ENCODE measurements around the gene NUAK1.

Gene NUAK1

DNA sequence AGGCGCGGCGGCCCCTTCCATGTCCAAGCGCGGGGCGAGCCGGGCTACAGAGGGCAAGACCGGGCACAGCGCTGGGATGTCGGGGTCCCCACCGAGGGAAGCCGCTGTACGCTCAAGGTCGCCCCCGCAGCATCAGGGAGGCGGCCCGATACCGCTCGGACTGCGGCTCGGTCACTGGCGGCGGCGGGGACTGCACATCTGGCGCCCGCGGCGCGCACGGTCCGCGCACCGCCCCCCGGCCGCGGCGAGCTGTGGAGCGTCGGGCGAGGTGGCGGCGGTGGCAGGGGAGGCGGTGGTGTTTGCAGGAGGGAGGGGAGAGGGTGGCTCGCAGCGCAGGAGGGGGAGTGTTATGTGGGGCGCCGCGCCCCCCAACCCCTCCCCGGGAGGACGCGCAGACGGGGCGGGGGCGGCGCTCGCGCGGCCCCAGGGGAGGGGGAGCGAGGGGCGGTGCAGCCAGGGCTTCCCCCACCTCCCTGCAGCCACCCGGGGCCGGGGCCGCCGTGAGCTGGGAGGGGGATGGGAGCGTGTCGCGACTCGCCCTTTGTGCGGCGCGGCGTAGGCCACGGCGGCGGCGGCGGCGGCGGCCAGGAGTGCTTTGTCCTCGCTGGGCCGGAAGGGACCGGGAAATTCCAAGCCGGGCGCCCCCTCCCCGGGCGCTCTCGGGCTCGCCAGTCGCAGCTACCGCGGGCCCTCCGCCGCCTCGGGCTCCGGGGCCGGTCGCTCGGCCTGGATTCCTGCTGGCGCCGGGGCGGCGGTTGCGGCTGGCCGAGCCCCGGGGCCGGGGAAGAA lies at the start of gene NUAK1:
TSS of gene NUAK1 (minus strand) at position 322 of the 789 bp plus-strand sequence. CDS start at position 21, 301 bp downstream.
- DNase-seq = no peak

DNA sequence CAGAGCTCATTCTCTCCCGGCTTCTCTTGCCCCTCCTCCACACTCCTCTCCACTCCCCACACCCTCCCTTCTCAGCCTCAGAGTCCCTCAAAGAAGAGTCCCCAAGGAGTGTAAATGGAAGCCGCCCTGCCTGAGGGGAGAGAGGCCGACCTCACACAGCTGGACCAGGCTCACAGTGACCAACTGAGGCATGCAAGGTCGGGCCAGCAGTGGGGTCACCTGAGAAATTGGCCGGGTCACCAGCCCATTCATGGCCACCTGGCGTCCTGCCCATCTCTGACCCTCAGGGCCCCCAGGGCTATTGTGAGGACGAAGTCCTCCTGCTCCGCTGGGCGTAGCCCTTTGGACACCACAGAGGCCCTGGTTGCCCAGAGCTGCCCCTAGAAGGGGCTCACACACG lies 49.5 kb upstream of the NUAK1 start:
- DNase-seq = no peak

DNA sequence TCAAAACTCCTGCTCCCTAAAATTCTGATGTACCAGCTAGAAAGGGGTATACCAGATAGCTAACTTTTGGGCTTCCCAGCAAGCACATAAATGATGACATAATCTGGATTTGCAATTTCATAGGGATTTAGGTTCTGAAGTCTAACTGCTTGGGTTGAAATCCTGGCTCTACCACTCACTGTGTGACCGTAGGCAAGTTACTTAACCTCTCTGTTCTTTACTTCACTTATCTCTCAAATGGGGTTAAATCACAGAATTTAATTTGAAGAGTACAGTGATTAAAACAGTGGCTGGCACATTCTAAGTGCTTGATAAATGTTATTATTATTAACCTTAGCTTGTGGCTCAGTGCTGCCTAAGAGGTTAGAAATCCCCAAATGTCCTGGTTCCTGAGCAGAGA lies 49.1 kb upstream of the NUAK1 start:
- no peak for DNase-seq

DNA sequence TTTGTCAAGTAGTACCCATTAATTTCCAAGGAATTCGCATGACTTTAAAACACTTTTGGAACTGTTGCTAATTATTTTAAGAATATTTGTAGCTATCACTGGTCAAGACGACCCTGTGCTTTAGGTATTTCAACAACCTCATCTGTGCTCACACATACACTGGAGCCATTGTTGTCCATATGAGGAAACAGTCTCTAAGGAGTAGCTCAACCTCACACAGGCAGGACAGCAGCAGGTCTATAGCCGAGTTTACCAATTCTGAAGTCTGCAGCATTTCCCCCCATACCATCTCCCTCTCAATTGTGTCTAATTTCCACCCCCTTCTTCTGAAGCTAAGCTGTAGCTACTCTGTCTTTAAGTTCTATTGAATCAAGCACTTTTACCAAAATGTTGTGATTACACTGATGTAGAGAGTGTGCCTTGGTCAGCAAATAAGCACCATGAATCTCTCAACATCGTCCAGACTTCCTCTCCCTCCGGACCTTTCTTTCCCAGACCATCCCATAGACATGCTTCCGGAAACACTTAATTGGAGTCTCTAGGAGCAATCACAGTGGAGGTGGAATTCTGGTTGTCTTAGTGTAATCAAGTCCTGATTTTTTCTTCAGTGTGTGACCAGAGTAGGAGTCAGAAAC lies 48.5 kb upstream of the NUAK1 start:
- no peak for DNase-seq

DNA sequence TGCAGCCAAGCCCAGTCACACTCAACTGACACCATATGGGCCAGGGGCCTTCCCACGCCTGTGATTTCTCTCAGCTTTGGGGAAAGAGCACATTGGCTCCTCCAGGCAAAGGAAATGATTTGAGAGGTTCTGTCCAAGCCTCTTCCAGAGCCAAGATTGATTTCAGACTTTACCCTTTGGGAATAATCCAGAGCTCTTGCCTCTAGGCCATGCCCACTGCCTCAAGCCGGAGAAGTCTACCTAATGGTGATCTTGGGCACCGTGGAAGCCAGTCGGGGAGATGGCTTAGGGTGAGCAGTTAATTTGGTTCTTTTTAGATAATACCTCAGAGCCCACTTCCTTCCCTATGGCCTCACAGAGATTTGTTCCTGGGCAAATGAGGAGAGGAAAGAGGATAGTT lies 45.0 kb upstream of the NUAK1 start:
- no peak for DNase-seq

DNA sequence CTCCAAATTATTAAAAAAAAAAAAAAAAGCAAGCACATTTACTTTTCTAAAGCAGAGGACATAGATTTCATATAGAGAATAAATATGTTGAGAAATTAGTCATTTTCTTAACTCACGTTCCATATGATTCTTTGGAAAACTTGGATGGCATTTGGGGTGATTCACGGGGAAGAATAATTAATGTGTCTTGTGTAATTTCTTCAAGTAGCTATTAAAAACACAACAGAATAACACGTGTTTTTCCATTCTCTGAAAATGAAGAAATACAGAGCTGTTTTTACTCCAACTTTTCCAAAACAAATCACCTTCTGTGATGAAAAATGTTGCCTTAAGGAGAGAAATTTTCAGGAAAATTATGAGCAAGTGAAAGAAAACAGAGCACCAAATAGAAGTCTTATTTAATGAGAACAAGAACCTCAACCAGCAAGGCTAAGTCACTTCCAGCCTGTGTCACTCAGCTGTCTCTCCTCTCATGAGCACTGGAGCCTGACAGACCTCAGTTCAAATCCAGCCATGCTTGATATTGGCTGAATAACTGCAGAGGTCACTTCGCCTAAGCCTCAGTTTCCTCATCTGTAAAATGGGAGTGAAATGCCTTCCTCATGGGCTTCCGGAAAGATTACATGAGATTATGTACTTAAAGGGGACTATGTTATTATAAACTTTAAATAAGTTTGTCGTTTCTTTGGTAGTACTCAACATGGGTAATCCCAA lies 42.8 kb upstream of the NUAK1 start:
- DNase-seq = no peak

DNA sequence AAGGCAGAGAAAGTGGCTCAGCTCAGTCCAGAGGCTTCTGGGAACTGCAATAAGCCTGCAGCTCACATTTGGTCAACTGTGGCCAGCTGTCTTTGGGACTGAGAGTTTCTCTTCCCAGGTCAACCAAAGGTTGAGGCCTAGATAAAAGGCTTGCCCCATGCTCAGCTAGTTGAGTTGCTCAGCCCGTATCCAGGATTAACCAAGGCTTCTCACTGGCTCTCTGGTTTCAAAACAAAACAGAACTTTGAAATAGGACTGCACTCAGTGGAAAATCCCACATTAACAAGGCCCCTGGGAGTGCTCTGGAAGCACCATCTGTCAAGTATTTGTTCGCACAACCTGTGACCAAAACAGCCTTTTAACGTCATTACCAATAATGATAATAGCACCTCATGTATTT lies 40.3 kb upstream of the NUAK1 start:
- no peak for DNase-seq

DNA sequence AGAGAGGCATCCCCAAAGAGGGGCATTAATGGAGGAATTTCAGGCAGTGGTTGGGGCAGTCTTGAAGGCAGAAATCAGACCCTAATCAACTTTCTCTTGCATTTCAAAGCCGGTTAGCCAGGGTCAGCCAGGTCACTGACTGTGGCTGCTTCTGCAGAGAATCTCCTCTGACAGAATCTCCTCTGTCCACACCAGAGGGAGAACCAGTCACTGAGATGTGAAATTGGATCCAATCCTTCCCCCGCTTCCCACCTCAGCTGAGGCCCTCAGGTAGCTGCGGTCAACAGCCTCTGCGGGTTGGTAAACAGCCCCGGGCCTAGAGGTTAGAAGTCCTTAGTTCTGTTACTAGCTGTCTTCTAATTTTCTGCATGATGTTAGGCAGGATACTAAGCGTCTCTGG lies 39.8 kb upstream of the NUAK1 start:
- no peak for DNase-seq

DNA sequence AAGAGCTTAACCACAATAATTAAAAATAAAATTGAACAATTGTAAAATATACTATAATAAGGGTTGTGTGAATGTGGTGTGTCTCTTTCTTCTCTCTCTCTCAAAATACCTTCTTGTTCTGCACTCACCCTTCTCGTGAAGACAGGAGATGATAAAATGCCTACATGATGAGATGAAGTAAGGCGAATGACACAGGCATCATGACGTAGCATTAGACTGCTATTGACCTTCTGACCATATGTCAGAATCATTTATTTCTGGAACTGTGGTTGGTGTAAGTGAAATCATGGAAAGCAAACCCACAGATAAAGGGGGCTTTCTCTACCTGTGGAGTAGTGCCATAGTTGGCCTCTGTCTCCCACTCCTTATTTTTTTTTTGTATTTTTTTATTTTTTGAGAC lies 37.8 kb upstream of the NUAK1 start:
- DNase-seq = no peak

DNA sequence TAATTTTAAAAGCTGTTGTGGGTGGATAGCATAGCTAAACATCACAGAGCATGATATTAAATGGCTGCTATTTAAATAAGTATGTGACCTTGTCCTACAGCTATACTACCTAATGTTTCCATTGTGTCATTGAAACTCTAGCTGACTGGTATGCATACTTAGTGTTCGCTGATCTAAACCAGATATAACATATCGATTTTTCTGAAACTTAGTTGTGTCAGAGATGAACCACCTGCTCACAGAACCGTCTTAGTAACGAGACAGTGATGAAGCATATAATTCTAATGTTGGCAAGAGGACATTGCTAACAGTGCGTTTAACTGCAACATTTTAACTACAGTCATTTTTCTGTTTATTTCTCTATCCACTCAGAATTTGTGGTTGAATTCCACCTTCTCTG lies 36.1 kb upstream of the NUAK1 start:
- DNase-seq = no peak

DNA sequence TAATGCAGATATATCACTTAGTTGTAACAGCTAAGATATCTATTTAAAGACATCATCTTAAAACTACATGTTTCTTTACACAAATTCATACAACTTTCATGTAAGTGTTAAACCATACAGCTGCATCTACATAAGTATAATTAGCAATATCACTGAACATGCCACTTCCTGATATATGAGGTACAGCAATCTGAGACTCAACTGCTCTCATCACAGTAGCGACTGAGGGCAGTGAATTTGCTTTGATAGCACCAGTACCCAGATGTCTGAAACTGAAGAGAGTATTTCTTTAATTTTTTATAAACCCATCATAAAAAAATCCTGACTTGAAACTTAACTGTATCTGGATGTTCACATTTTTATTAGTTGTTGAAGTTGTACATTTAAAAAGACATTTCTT lies 34.7 kb upstream of the NUAK1 start:
- DNase-seq = no peak

DNA sequence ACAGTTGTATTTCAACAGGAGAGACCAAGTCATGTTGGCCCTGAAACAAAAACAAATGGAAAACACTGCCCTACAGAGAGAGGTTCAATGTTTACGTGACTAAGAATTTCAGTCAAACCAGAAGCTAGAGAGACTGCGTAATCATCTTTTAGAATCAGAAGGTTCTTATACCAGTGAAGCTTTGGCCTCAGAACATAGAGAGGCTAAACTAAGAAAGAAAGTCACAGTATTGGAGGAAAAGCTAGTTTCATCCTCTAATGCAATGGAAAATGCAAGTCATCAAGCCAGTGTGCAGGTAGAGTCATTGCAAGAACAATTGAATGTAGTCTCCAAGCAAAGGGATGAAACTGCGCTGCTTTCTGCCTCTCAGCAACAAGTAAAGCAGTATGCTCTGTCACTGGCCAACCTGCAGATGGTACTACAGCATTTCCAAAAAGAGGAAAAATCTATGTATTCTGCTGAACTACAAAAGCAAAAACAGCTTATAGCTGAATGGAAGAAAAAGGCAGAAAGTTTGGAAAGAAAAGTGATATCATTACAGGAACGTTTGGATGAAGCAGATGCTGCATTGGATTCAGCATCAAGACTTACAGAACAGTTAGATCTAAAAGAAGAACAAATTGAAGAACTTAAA lies 32.5 kb upstream of the NUAK1 start:
- DNase-seq = no peak

DNA sequence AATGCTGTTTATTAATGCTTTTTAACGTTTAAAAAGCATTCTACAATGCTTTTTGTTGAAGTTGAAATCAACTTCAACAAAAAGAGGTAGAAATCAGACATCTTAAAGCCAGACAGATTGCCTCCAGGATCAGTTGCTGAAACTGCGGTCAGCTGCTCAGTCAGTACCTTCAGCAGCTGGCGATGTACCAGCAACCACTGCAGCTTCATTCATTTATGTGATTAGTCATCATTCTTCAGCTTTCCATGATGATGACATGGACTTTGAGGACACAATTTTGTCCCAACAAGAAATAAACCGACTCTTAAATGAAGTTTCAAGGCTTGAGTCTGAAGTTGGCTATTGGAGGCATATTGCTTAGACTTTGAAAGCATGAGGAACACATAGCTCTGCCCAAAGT lies 31.5 kb upstream of the NUAK1 start:
- no peak for DNase-seq

DNA sequence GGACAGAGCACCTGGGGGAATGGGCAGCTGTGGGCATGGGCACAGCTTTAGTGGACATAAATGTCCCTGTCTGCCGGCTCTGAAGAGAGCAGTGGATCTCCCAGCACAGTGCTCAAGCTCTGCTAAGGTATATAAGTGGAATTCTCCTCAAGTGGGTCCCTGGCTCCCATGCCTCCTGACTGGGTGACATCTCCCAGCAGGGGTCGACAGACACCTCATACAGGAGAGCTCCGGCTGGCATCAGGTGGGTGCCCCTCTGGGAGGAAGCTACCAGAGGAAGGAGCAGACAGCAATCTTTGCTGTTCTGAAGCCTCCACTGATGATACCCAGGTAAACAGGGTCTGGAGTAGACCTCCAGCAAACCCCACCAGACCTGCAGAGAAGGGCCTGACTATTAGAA lies 25.0 kb upstream of the NUAK1 start:
- no peak for DNase-seq

DNA sequence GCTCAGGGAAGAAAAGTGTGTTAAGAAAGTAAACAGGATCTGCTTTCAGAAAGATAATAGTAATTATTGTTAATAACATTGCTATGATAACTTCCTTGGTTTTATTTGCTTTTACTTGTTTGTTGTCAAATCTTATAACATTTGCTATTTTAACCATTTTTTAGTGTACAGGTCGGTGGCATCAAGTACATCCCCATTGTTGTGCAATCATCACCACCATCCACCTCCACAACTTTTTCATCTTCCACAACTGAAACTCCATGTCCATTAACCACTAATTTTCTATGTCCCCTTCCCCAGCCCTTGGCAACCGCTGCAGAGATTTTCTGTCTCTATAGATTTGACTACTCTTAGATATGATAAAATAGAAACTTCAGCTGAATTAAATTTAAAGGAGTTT lies 22.7 kb upstream of the NUAK1 start:
- DNase-seq = no peak

DNA sequence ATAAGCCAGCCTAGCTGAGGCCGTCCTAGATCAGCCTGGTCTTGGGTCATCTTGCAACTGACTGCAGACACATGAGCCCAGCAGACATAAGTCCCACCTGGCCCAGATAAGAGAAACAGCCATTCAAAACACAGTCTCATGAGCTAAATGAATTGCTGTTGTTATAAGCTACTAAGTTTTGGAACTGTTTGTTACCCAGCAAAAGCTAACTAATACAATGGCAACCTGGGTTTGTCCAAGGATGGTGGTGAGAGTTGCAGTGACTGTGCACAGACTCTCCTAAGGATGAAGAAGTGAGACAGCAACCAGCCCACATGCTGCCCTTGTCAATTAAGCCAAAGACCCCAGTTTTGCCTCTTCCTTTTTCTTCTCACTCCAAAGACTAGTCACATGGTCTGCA lies 22.2 kb upstream of the NUAK1 start:
- DNase-seq = no peak

DNA sequence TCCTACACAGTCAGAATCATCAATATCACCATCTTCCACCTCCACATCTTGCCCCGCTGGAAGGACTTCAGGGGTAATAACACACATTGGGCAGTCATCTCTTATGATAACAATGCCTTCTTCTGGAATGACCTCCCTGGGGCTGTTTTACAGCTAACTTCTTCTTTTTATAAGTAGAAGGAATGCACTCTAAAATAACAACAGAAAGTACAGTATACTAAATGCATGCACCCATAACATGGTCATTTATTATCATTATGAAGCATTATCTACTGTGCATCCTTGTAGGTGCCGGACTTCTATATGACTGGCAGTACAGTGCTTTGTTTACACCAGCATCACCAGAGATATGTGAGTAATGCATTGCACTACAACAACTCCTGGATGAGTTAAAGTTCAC lies 19.0 kb upstream of the NUAK1 start:
- DNase-seq = no peak

DNA sequence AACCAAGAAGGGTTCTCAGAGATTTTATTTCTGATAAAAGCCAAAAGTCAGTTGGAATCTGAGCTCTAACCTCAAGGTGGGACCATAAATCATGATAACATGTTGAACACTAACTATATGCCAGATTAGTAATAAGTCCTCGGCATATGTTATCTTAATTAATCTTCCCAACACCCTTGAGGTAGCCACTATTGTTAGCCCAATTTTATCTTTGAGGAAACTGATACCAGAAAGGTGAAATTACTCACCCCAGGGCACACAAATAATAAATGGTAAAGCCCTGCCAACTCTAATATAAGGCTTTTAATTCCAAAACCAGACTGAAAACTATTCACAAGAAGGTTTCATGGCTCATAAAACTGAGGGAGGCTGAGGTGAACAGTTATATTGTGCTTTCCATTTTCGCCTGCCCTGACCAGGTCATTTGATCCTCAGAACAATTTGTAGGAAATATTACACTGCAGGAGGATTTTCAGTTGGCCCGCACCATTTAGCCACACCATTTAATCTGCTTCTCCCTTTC lies 16.1 kb upstream of the NUAK1 start:
- DNase-seq = no peak

DNA sequence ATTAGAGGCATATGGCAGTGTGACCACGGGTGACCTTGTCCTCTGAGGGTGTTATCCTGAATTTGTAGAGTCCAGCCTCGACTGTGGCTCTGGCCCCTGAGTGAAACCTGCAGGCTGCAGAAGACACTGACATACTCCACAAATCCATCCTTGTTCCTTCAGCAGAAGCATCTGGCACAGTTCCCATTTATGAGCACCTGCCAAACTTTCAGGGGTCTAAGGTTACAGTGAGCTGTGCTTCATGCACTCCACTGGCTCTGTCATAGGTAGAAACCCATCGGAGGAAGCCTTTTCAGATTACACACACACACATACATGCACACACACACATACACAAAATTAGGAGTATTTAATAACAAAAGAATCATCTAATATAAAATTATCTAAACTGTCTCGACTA lies 13.6 kb upstream of the NUAK1 start:
- DNase-seq = no peak

DNA sequence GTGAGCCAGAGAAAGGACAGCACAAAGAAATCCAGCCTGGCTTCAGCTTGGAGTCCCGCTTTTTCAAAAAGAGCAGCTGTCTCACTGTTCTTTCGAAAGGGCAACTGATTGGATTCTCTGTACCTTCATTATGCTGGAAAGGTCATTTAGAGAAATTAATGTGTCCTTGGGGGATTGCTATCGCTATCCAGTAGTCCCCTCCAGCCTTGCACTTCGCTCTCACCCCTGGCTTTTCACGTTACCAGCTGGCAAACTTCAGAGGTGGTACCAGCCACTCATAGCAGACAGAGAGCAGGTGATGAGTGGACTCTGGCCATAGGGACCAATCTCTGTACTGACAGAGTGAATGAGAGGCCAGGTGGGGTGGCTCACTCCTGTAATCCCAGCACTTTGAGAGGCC lies 11.8 kb upstream of the NUAK1 start:
- DNase-seq = no peak

DNA sequence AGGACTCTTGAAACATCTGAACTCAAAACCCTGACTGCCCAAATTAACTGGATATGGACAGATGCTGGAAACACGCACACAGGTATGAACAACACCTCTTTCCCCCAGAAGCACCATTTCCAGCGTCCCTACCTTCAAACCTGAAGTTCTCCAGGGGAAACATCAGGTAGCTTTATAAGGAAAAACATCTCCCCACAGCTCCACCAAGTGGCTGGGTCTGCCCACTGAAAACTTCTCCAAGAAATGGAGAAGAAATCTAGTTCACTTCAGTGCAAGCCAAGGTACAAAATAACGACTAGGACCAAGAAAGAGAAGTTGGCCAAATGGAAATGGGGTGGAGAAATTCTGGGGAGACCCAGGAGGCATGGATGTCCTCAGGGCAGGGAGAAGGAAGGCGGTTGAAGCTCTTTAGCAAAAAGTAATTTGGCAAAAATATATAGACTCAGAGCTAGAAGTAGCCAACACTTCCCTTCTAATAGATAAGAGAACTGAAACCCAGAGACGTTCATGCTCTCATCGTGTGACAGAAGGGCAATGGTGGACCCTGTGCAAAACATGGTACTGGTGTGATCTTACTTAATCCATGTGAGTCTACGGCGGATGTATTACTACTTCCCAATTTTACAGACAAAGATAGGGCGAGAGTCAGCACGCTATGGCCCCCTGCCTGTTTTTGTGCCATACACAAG lies 10.5 kb upstream of the NUAK1 start:
- DNase-seq = no peak

DNA sequence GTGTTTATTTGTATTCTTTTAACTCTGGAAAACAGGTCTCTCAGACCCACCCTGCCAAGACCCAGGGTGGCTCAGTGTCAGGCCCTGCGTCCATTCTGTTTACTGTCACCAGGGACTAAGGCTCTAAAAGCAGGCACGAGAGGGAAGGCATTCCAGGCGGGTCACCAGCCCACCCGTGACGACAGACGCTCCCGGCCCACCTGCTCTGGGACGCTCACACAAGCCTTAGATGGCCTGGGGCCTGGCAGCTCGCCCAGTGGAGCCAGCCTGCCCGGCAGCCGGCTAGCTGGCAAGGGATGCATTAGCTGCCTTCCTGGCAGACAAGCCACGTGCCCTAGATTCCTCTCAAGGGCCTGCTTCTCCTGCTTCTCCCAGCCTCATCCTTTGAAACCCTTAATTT lies 9.2 kb upstream of the NUAK1 start:
- DNase-seq = no peak

DNA sequence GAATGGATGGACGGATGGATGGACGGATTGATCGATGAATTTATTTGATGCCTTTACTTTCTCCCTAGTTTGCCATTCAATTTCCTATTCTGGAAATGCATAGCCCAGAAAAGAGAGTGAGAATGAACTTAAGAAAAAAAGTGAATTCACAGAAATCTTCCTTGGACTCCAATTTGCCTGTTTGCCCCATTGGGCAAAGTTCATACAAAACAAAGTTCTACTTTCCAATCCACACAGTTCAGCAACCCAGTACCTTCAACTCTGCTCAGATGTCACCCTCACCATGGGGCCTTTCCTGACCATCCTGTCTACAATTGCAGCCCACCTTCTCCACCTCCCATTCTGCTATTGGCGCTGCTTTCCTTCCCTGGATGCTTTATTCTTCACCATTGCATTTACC lies 8.2 kb upstream of the NUAK1 start:
- DNase-seq = no peak
